HepG2 (cell line): ENCODE measurements around the gene CAPN12. TPM values are rescaled to one million over a fixed set of nuclear protein-coding genes. Genes with fewer than 3 reads are reported as not detected.
A peak's percentile ranks its signal among the peaks of the same experiment; 100 is the strongest.

ENCODE experiments used
- ARNT ChIP-seq: fragments of 450-650 bp; IDR thresholded peaks from 2 replicates; pipeline ENCODE4 v1.6.1; 2017
- BHLHE40 ChIP-seq: IDR thresholded peaks from 2 replicates; pipeline ENCODE4 v1.6.1; 2011; ENCODE audit warnings: low read length, improper control_type of control experiment
- FOXO1 ChIP-seq: sonication (generic); formaldehyde crosslinking; IDR thresholded peaks from 2 replicates; pipeline ENCODE4 v1.4.0; 2020; ENCODE audit warnings: missing genetic modification reagents
- HNRNPUL1 ChIP-seq: fragments of 200-400 bp; formaldehyde crosslinking; IDR thresholded peaks from 2 replicates; pipeline ENCODE4 v1.6.1; 2017; ENCODE audit warnings: low read depth, mild to moderate bottlenecking, low read length, moderate library complexity
- HOXA3 ChIP-seq: sonication (generic); formaldehyde crosslinking; IDR thresholded peaks from 2 replicates; pipeline ENCODE4 v1.5.0; 2020; ENCODE audit warnings: missing genetic modification reagents
- LRRFIP1 ChIP-seq: sonication (generic); formaldehyde crosslinking; conservative IDR thresholded peaks from 2 replicates; pipeline ENCODE4 v1.4.0; 2020; ENCODE audit warnings: missing genetic modification reagents
- MBD4 ChIP-seq: IDR thresholded peaks from 2 replicates; pipeline ENCODE4 v1.6.1; 2012; ENCODE audit warnings: low read length, inconsistent platforms, borderline replicate concordance
- MEF2D ChIP-seq: sonication (generic); formaldehyde crosslinking; IDR thresholded peaks from 2 replicates; pipeline ENCODE4 v1.5.1; 2020; ENCODE audit warnings: mild to moderate bottlenecking, missing genetic modification reagents
- MEIS1 ChIP-seq: sonication (generic); formaldehyde crosslinking; IDR thresholded peaks from 2 replicates; pipeline ENCODE4 v1.9.0; 2021; ENCODE audit warnings: mild to moderate bottlenecking, missing genetic modification reagents, moderate library complexity, borderline replicate concordance
- NFYB ChIP-seq: sonication (generic); formaldehyde crosslinking; IDR thresholded peaks from 2 replicates; pipeline ENCODE4 v1.4.0; 2020; ENCODE audit warnings: missing genetic modification reagents
- NPAS2 ChIP-seq: sonication (generic); formaldehyde crosslinking; IDR thresholded peaks from 2 replicates; pipeline ENCODE4 v1.8.0; 2022; ENCODE audit warnings: mild to moderate bottlenecking, missing genetic modification reagents, borderline replicate concordance
- ONECUT2 ChIP-seq: sonication (generic); formaldehyde crosslinking; IDR thresholded peaks from 2 replicates; pipeline ENCODE4 v1.4.0; 2020; ENCODE audit warnings: missing genetic modification reagents
- SMAD3 ChIP-seq: sonication (generic); formaldehyde crosslinking; IDR thresholded peaks from 2 replicates; pipeline ENCODE4 v1.4.0; 2020; ENCODE audit warnings: missing genetic modification reagents
- SSRP1 ChIP-seq: IDR thresholded peaks from 2 replicates; pipeline ENCODE4 v1.6.1; 2016; ENCODE audit warnings: control low read depth
- SYNCRIP ChIP-seq: fragments of 200-400 bp; formaldehyde crosslinking; IDR thresholded peaks from 2 replicates; pipeline ENCODE4 v1.6.1; 2018; ENCODE audit warnings: mild to moderate bottlenecking, low read depth, low read length; ENCODE audit not compliant: insufficient read depth
- TCF7 ChIP-seq: sonication (generic); IDR thresholded peaks from 2 replicates; pipeline ENCODE4 v1.6.1; 2016; ENCODE audit warnings: antibody characterized with exemption, low read depth
- TCF7L2 ChIP-seq: IDR thresholded peaks from 2 replicates; pipeline ENCODE4 v1.6.1; 2011; ENCODE audit warnings: mild to moderate bottlenecking, low read depth, low read length, moderate library complexity
- TRIM24 ChIP-seq: sonication (generic); formaldehyde crosslinking; IDR thresholded peaks from 2 replicates; pipeline ENCODE4 v1.8.0; 2022; ENCODE audit warnings: mild to moderate bottlenecking, missing genetic modification reagents
- ZFP36 ChIP-seq: fragments of 150-350 bp; IDR thresholded peaks from 2 replicates; pipeline ENCODE4 v1.6.1; 2018; ENCODE audit warnings: borderline replicate concordance, low read length, low read depth; ENCODE audit not compliant: partially characterized antibody
- ZNF205 ChIP-seq: IDR thresholded peaks from 2 replicates; pipeline ENCODE4 v1.6.1; 2018; ENCODE audit warnings: missing biosample characterization, missing genetic modification reagents
- ZNF207 ChIP-seq: fragments of 450-650 bp; IDR thresholded peaks from 2 replicates; pipeline ENCODE4 v1.6.1; 2016; ENCODE audit warnings: antibody characterized with exemption, borderline replicate concordance
- ZNF468 ChIP-seq: sonication (generic); formaldehyde crosslinking; IDR thresholded peaks from 2 replicates; pipeline ENCODE4 v1.8.0; 2022; ENCODE audit warnings: mild to moderate bottlenecking, moderate library complexity, missing genetic modification reagents
- ZNF543 ChIP-seq: sonication (generic); formaldehyde crosslinking; IDR thresholded peaks from 2 replicates; pipeline ENCODE4 v1.4.0; 2020; ENCODE audit warnings: mild to moderate bottlenecking, missing genetic modification reagents
- ZNF557 ChIP-seq: sonication (generic); formaldehyde crosslinking; IDR thresholded peaks from 2 replicates; pipeline ENCODE4 v1.4.0; 2020; ENCODE audit warnings: missing genetic modification reagents
- ZNF672 ChIP-seq: sonication (generic); formaldehyde crosslinking; IDR thresholded peaks from 2 replicates; pipeline ENCODE4 v1.8.1; 2022; ENCODE audit warnings: missing genetic modification reagents
- ZNF7 ChIP-seq: IDR thresholded peaks from 2 replicates; pipeline ENCODE4 v1.6.1; 2016; ENCODE audit warnings: missing biosample characterization, missing genetic modification reagents
- ZNF740 ChIP-seq: sonication (generic); formaldehyde crosslinking; IDR thresholded peaks from 2 replicates; pipeline ENCODE4 v1.4.0; 2020; ENCODE audit warnings: missing genetic modification reagents
- ZNF850 ChIP-seq: sonication (generic); formaldehyde crosslinking; conservative IDR thresholded peaks from 2 replicates; pipeline ENCODE4 v1.9.0; 2021; ENCODE audit warnings: mild to moderate bottlenecking, missing genetic modification reagents
- polyA plus RNA-seq, 8 experiments: library from polyadenylated mRNA; depleted of rRNA in 3 of 8; stranded (reverse) in 7 of 8; unstranded in 1 of 8; fragments of >200 nt; fragmentation: Illumina TruSeq in 4 of 8; extraction: Trizol in 4 of 8; gene quantifications; 2 replicates each; pipeline versions ENCODE4 v1.2.1 to v1.2.3, GENCODE V29; 2011 to 2016; ENCODE audit warnings: low read depth in 4 of 8, missing spikeins in 1 of 8, mixed read lengths in 1 of 8; ENCODE audit not compliant: insufficient read depth in 1 of 8
- total RNA-seq, 5 experiments: library from RNA; depleted of rRNA; stranded (reverse); fragments of >200 nt; fragmentation: Illumina TruSeq; extraction: Trizol; gene quantifications; 2 replicates each; pipeline ENCODE4 v1.2.3, GENCODE V29; 2016; ENCODE audit warnings: low read depth in 1 of 5
- TF ChIP-seq, protein P1 (sequence below): sonication (generic); formaldehyde crosslinking; IDR thresholded peaks from 2 replicates; pipeline ENCODE4 v1.4.0; 2020; ENCODE audit warnings: mild to moderate bottlenecking, missing genetic modification reagents

The CAPN12 gene
- total and polyA plus RNA-seq, 2 of the 13 experiments (the other 11 are each of a cell fraction or from before 2014, with no cell fraction given) = 1.6 to 13.6 TPM

DNA sequence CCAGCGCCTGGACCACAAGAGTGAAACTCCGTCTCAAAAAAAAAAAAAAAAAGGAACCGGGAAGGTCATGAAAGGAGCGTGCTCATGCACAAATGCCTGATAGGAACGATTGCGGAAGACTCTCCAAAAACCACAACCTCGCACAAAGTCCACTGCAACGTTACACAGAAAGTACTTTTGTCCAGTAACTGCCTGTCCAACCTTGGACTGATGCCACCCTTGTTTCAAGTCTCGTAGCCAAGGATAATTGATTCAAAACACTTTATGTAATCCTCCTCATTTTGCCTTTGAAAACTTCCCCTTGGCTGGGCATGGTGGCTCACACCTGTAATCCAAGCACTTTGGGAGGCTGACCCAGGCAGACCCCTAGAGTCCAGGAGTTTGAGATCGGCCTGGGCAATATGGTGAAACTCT is 15.3 kb upstream of the CAPN12 start (continued):
- TF ChIP-seq FOXO1 (peak; percentile 94), ZNF557 (CRISPR knock-in tag) (no peak), NFYB (CRISPR knock-in tag) (no peak), LRRFIP1 (CRISPR knock-in tag) (no peak), ONECUT2 (CRISPR knock-in tag) (peak; percentile 77; the same call in 1 of the 2 replicates), ZNF672 (CRISPR knock-in tag) (no peak), ZNF543 (no peak), TCF7 (peak; percentile 49), TCF7L2 (no peak), MEF2D (CRISPR knock-in tag) (peak; percentile 63; the same call in 1 of the 2 replicates), BHLHE40 (peak; percentile 29; the same call in 1 of the 2 replicates), ZNF850 (CRISPR knock-in tag) (no peak), MEIS1 (CRISPR knock-in tag) (peak; percentile 43; the same call in 1 of the 2 replicates), HOXA3 (CRISPR knock-in tag) (peak; percentile 92), SMAD3 (peak; percentile 90), NPAS2 (CRISPR knock-in tag) (no peak), ZNF205 (no peak), ARNT (no peak), MBD4 (no peak; the same call in 1 of the 2 replicates), ZNF7 (CRISPR knock-in tag) (no peak), ZNF468 (no peak), ZNF207 (no peak), SSRP1 (no peak), ZNF740 (CRISPR knock-in tag) (no peak), SYNCRIP (no peak), HNRNPUL1 (no peak), ZFP36 (no peak), TRIM24 (CRISPR knock-in tag) (no peak)
- TF ChIP-seq, protein P1, sequence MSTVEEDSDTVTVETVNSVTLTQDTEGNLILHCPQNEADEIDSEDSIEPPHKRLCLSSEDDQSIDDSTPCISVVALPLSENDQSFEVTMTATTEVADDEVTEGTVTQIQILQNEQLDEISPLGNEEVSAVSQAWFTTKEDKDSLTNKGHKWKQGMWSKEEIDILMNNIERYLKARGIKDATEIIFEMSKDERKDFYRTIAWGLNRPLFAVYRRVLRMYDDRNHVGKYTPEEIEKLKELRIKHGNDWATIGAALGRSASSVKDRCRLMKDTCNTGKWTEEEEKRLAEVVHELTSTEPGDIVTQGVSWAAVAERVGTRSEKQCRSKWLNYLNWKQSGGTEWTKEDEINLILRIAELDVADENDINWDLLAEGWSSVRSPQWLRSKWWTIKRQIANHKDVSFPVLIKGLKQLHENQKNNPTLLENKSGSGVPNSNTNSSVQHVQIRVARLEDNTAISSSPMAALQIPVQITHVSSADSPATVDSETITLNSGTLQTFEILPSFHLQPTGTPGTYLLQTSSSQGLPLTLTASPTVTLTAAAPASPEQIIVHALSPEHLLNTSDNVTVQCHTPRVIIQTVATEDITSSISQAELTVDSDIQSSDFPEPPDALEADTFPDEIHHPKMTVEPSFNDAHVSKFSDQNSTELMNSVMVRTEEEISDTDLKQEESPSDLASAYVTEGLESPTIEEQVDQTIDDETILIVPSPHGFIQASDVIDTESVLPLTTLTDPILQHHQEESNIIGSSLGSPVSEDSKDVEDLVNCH (CRISPR knock-in tag) = no peak
